ENCODE data around the gene GNB3. TPM values are rescaled to one million over a fixed set of nuclear protein-coding genes. Genes with fewer than 3 reads are reported as not detected.

Gene GNB3
- total and polyA plus RNA-seq, 8 donors: 0.87 to 11.1 (median 2.7) TPM; not detected in 1

DNA sequence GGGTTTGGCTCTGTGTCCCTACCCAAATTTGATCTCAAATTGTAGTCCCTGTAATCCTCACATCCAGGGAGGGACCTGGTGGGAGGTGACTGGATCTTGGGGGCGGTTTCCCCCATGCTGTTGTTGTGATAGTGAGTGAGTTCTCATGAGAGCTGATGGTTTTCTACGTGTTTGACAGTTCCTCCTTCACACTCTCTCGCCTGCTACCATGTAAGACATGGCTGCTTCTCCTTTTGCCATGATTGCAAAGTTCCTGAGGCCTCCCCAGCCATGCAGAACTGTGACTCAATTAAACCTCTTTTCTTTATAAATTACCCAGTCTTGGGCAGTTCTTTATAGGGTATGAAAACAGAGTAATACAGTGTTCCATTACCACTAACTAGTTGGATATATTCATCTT is 53.6 kb downstream of the GNB3 start:
- WGBS, 5 donors: 81 to 91% (median 88%) methylated on average over 3 of the region's 3 CpGs
- intact Hi-C loops (cut with DNase I; ENCODE audit: low total_unique reads): no loop called here

More for the DNA sequence above, 53.6 kb downstream of the GNB3 start:
- Histone ChIP-seq H3K27ac (no peak overlapping the region), H3K9me3 (no peaks in the 10 kb centered on the region), H3K4me3 (no peak overlapping the region), H3K36me3 (no peaks in the 10 kb centered on the region), H3K4me1 (peaks cover 5 to 21% (median 14%) of the 10 kb centered on the region in 4 donors), H3K27me3 (no peaks in the 10 kb centered on the region)
- TF ChIP-seq EP300 (IDR thresholded peaks at IDR 0.05): no peak
- TF ChIP-seq POLR2AphosphoS5 (IDR thresholded peaks at IDR 0.05): no peak
- no peak for TF ChIP-seq POLR2A (IDR thresholded peaks at IDR 0.05)
- TF ChIP-seq, protein P1, sequence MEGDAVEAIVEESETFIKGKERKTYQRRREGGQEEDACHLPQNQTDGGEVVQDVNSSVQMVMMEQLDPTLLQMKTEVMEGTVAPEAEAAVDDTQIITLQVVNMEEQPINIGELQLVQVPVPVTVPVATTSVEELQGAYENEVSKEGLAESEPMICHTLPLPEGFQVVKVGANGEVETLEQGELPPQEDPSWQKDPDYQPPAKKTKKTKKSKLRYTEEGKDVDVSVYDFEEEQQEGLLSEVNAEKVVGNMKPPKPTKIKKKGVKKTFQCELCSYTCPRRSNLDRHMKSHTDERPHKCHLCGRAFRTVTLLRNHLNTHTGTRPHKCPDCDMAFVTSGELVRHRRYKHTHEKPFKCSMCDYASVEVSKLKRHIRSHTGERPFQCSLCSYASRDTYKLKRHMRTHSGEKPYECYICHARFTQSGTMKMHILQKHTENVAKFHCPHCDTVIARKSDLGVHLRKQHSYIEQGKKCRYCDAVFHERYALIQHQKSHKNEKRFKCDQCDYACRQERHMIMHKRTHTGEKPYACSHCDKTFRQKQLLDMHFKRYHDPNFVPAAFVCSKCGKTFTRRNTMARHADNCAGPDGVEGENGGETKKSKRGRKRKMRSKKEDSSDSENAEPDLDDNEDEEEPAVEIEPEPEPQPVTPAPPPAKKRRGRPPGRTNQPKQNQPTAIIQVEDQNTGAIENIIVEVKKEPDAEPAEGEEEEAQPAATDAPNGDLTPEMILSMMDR (IDR thresholded peaks at IDR 0.05): no peak
- no peak for DNase-seq

Other genes starting within 250 kb of the GNB3 start
- 100 to 1,000 TPM; 169 to 315 (median 202) TPM for gene CHD4, start 233.5 kb upstream of the GNB3 start, total RNA-seq
- gene CHD4, start 233.5 kb upstream of the GNB3 start, polyA plus RNA-seq: 100 to 1,000 TPM; 105 to 139 (median 111) TPM
- 10 to 100 TPM in 1 of 5 donors, 1 to 10 TPM in 4; 1.3 to 33.0 (median 5.8) TPM for gene LPAR5, start 205.0 kb upstream of the GNB3 start, total RNA-seq
- 1 to 10 TPM; 2.0 to 5.6 (median 3.5) TPM for gene LPAR5, start 205.0 kb upstream of the GNB3 start, polyA plus RNA-seq
- gene ACRBP, start 193.5 kb upstream of the GNB3 start, total RNA-seq: 1 to 10 TPM in 2 of 5 donors, not detected in 3; 2.2 to 6.4 TPM
- gene ACRBP, start 193.5 kb upstream of the GNB3 start, polyA plus RNA-seq: 1 to 10 TPM in 2 of 3 donors, under 1 TPM in 1; 0.31 to 1.6 (median 1.1) TPM
- gene ING4, start 177.8 kb upstream of the GNB3 start, total RNA-seq: 10 to 100 TPM in 4 of 5 donors, 1 to 10 TPM in 1; 8.7 to 51.8 (median 33.5) TPM
- 10 to 100 TPM; 25.5 to 53.6 (median 43.6) TPM for gene ING4, start 177.8 kb upstream of the GNB3 start, polyA plus RNA-seq
- gene ZNF384, start 151.6 kb upstream of the GNB3 start, total RNA-seq: 100 to 1,000 TPM in 1 of 5 donors, 10 to 100 TPM in 4; 16.5 to 207 (median 35.6) TPM
- gene ZNF384, start 151.6 kb upstream of the GNB3 start, polyA plus RNA-seq: 10 to 100 TPM; 16.7 to 21.8 (median 20.2) TPM
- gene PIANP, start 140.1 kb upstream of the GNB3 start, total RNA-seq: under 1 TPM in 2 of 5 donors, not detected in 3; 0.14 to 0.37 TPM
- 1 to 10 TPM in 2 of 3 donors, under 1 TPM in 1; 0.50 to 1.7 (median 1.5) TPM for gene PIANP, start 140.1 kb upstream of the GNB3 start, polyA plus RNA-seq
- gene COPS7A, start 116.9 kb upstream of the GNB3 start, total RNA-seq: 10 to 100 TPM in 4 of 5 donors, 1 to 10 TPM in 1; 5.8 to 50.0 (median 25.7) TPM
- 10 to 100 TPM; 45.2 to 54.2 (median 51.6) TPM for gene COPS7A, start 116.9 kb upstream of the GNB3 start, polyA plus RNA-seq
- gene MLF2, start 87.8 kb upstream of the GNB3 start, total RNA-seq: 100 to 1,000 TPM in 4 of 5 donors, 1 to 10 TPM in 1; 9.3 to 296 (median 128) TPM
- 100 to 1,000 TPM; 168 to 183 (median 180) TPM for gene MLF2, start 87.8 kb upstream of the GNB3 start, polyA plus RNA-seq
- 100 to 1,000 TPM in 1 of 5 donors, 10 to 100 TPM in 4; 22.8 to 261 (median 78.2) TPM for gene PTMS, start 74.6 kb upstream of the GNB3 start, total RNA-seq
- 100 to 1,000 TPM; 228 to 363 (median 307) TPM for gene PTMS, start 74.6 kb upstream of the GNB3 start, polyA plus RNA-seq
- 1 to 10 TPM in 2 of 5 donors, not detected in 3; 2.2 to 2.3 TPM for gene LAG3, start 68.4 kb upstream of the GNB3 start, total RNA-seq
- 1 to 10 TPM in 2 of 3 donors, under 1 TPM in 1; 0.25 to 1.4 (median 1.2) TPM for gene LAG3, start 68.4 kb upstream of the GNB3 start, polyA plus RNA-seq
- 10 to 100 TPM in 1 of 5 donors, 1 to 10 TPM in 2, not detected in 2; 7.2 to 25.9 (median 9.7) TPM for gene CD4, start 51.4 kb upstream of the GNB3 start, total RNA-seq
- gene CD4, start 51.4 kb upstream of the GNB3 start, polyA plus RNA-seq: 1 to 10 TPM; 2.0 to 7.3 (median 3.9) TPM
- gene GPR162, start 19.1 kb upstream of the GNB3 start, total RNA-seq: 1 to 10 TPM; 1.3 to 7.5 (median 1.8) TPM
- 1 to 10 TPM; 2.6 to 9.3 (median 6.4) TPM for gene GPR162, start 19.1 kb upstream of the GNB3 start, polyA plus RNA-seq
- gene P3H3, start 12.5 kb upstream of the GNB3 start, total RNA-seq: 10 to 100 TPM; 15.2 to 41.1 (median 18.0) TPM
- 10 to 100 TPM in 1 of 3 donors, 1 to 10 TPM in 2; 7.0 to 15.1 (median 9.1) TPM for gene P3H3, start 12.5 kb upstream of the GNB3 start, polyA plus RNA-seq
- gene CDCA3, start 10.4 kb downstream of the GNB3 start, total RNA-seq: 10 to 100 TPM in 3 of 5 donors, 1 to 10 TPM in 2; 3.3 to 56.0 (median 19.6) TPM
- gene CDCA3, start 10.4 kb downstream of the GNB3 start, polyA plus RNA-seq: 10 to 100 TPM in 1 of 3 donors, 1 to 10 TPM in 2; 2.1 to 12.2 (median 9.8) TPM
- gene USP5, start 11.2 kb downstream of the GNB3 start, total RNA-seq: 10 to 100 TPM; 26.3 to 69.4 (median 48.7) TPM
- 10 to 100 TPM; 20.9 to 29.0 (median 25.0) TPM for gene USP5, start 11.2 kb downstream of the GNB3 start, polyA plus RNA-seq
- gene TPI1, start 26.6 kb downstream of the GNB3 start, total RNA-seq: 100 to 1,000 TPM; 131 to 359 (median 268) TPM
- 100 to 1,000 TPM; 403 to 526 (median 504) TPM for gene TPI1, start 26.6 kb downstream of the GNB3 start, polyA plus RNA-seq
- 10 to 100 TPM in 1 of 5 donors, 1 to 10 TPM in 3, not detected in 1; 5.1 to 24.0 (median 6.0) TPM for gene SPSB2, start 32.4 kb downstream of the GNB3 start, total RNA-seq
- 10 to 100 TPM in 2 of 3 donors, 1 to 10 TPM in 1; 9.9 to 13.4 (median 11.2) TPM for gene SPSB2, start 32.4 kb downstream of the GNB3 start, polyA plus RNA-seq
- 10 to 100 TPM in 1 of 5 donors, 1 to 10 TPM in 3, not detected in 1; 5.3 to 20.4 (median 9.0) TPM for gene LRRC23, start 63.9 kb downstream of the GNB3 start, total RNA-seq
- gene LRRC23, start 63.9 kb downstream of the GNB3 start, polyA plus RNA-seq: 10 to 100 TPM in 1 of 3 donors, 1 to 10 TPM in 2; 8.0 to 11.0 (median 9.0) TPM
- 10 to 100 TPM in 2 of 5 donors, 1 to 10 TPM in 3; 2.3 to 62.9 (median 8.6) TPM for gene ENO2, start 73.7 kb downstream of the GNB3 start, total RNA-seq
- gene ENO2, start 73.7 kb downstream of the GNB3 start, polyA plus RNA-seq: 10 to 100 TPM in 2 of 3 donors, 1 to 10 TPM in 1; 9.3 to 19.7 (median 10.1) TPM
- 100 to 1,000 TPM in 3 of 5 donors, 10 to 100 TPM in 2; 23.3 to 694 (median 291) TPM for gene ATN1, start 87.0 kb downstream of the GNB3 start, total RNA-seq
- gene ATN1, start 87.0 kb downstream of the GNB3 start, polyA plus RNA-seq: 10 to 100 TPM; 44.4 to 57.4 (median 48.8) TPM
- gene RNU7-1, start 102.9 kb downstream of the GNB3 start, total RNA-seq: not detected
- not detected for gene RNU7-1, start 102.9 kb downstream of the GNB3 start, polyA plus RNA-seq
- gene C12orf57, start 103.1 kb downstream of the GNB3 start, total RNA-seq: 100 to 1,000 TPM; 155 to 453 (median 306) TPM
- 100 to 1,000 TPM; 418 to 621 (median 443) TPM for gene C12orf57, start 103.1 kb downstream of the GNB3 start, polyA plus RNA-seq
- gene PTPN6, start 110.4 kb downstream of the GNB3 start, total RNA-seq: 10 to 100 TPM; 11.2 to 36.6 (median 28.0) TPM
- 10 to 100 TPM; 40.6 to 51.2 (median 41.2) TPM for gene PTPN6, start 110.4 kb downstream of the GNB3 start, polyA plus RNA-seq
- 100 to 1,000 TPM in 4 of 5 donors, 10 to 100 TPM in 1; 49.2 to 441 (median 150) TPM for gene PHB2, start 129.7 kb downstream of the GNB3 start, total RNA-seq
- gene PHB2, start 129.7 kb downstream of the GNB3 start, polyA plus RNA-seq: 100 to 1,000 TPM; 150 to 179 (median 154) TPM
- gene EMG1, start 130.0 kb downstream of the GNB3 start, total RNA-seq: 10 to 100 TPM in 3 of 5 donors, 1 to 10 TPM in 2; 1.2 to 86.6 (median 25.2) TPM
- gene EMG1, start 130.0 kb downstream of the GNB3 start, polyA plus RNA-seq: 10 to 100 TPM; 19.3 to 22.7 (median 21.7) TPM
- 100 to 1,000 TPM in 1 of 5 donors, 10 to 100 TPM in 4; 40.3 to 116 (median 57.4) TPM for gene LPCAT3, start 177.6 kb downstream of the GNB3 start, total RNA-seq
- gene LPCAT3, start 177.6 kb downstream of the GNB3 start, polyA plus RNA-seq: 10 to 100 TPM; 15.0 to 35.6 (median 31.9) TPM
- gene C1S, start 219.8 kb downstream of the GNB3 start, total RNA-seq: 100 to 1,000 TPM; 168 to 404 (median 234) TPM
- 100 to 1,000 TPM in 1 of 3 donors, 10 to 100 TPM in 2; 61.6 to 161 (median 98.4) TPM for gene C1S, start 219.8 kb downstream of the GNB3 start, polyA plus RNA-seq

All from stomach (tissue), 9 donors.